ENCODE data around the gene ZNF625. TPM values are rescaled to one million over a fixed set of nuclear protein-coding genes. Genes with fewer than 3 reads are reported as not detected.
A peak's percentile ranks its signal among the peaks of the same experiment; 100 is the strongest.

The ZNF625 gene
- total RNA-seq, 1 donor from 2014 or later = 8.1 TPM

- DNase-seq = peak; percentile 83
- Mint-ChIP-seq H3K4me3 (peak within 1 kb of the TSS; percentile 96), H3K27ac (peak within 1 kb of the TSS; percentile 97), H3K4me1 (peaks cover 44% of the 10 kb centered on the region), H3K9me3 (no peaks in the 10 kb centered on the region), H3K27me3 (no peaks in the 10 kb centered on the region), H3K36me3 (ENCODE audit: low read depth) (peaks cover 30% of the 10 kb centered on the region)
- intact Hi-C loops (cut with micrococcal nuclease) = loop anchor here (1.0 to 2.0 kb wide), 5 partner anchors 22 to 424 kb away; partner anchors contain the start of genes ZNF20 and ZNF799
- CTCF ChIA-PET = interaction anchor here (0.6 to 1.9 kb wide), 3 partner anchors 103 to 365 kb away, joined by 3 to 7 read pairs (median 3); partner anchors contain the start of gene ZNF491
- TF ChIP-seq CTCF (IDR thresholded peaks at IDR 0.05) = no peak
- POLR2A ChIA-PET = interaction anchor here (0.5 to 2.6 kb wide), 14 partner anchors 10 to 396 kb away, joined by 3 to 21 read pairs (median 4); partner anchors contain the start of genes ZNF20, ZNF439, ZNF44 and ZNF441
- peak; percentile 99 for ATAC-seq (ENCODE audit: low read depth)
Observed at GRCh38 chr19:12162882-12163806, 6.6 kb upstream of the ZNF625 start, which contains the start of gene ZNF136. TSS of gene ZNF136 (plus strand) at chr19:12163096. CDS start at chr19:12163204, 108 bp downstream.

GRCh38 chr19:12162513-12162881 lies 6.0 kb upstream of the ZNF625 start:
- Mint-ChIP-seq H3K27me3 (no peaks in the 10 kb centered on the region), H3K36me3 (ENCODE audit: low read depth) (peaks cover 27% of the 10 kb centered on the region), H3K4me3 (peak overlapping the region; percentile 96), H3K4me1 (peaks cover 41% of the 10 kb centered on the region), H3K27ac (peak overlapping the region; percentile 97), H3K9me3 (no peaks in the 10 kb centered on the region)
- intact Hi-C loops (cut with micrococcal nuclease) = loop anchor here (2.0 kb wide), 3 partner anchors 22 to 168 kb away; partner anchors contain the start of gene ZNF20
- POLR2A ChIA-PET = interaction anchor here (0.7 to 2.6 kb wide), 11 partner anchors 9 to 395 kb away, joined by 3 to 21 read pairs (median 6); partner anchors contain the start of genes ZNF20, ZNF439, ZNF44 and ZNF441
- CTCF ChIA-PET = interaction anchor here (0.6 to 1.9 kb wide), 3 partner anchors 103 to 365 kb away, joined by 3 to 7 read pairs (median 3); partner anchors contain the start of gene ZNF491
- ATAC-seq (ENCODE audit: low read depth) (no peak), DNase-seq (no peak)
- no peak for TF ChIP-seq CTCF (IDR thresholded peaks at IDR 0.05)

- no peak for ATAC-seq (ENCODE audit: low read depth)
- peaks cover 14% of the 10 kb centered on the region for H3K36me3 Mint-ChIP-seq (ENCODE audit: low read depth)
- no peak overlapping the region for H3K27ac Mint-ChIP-seq
- DNase-seq = no peak
- peaks cover 34% of the 10 kb centered on the region for H3K4me1 Mint-ChIP-seq
- intact Hi-C loops (cut with micrococcal nuclease) = no loop called here
- TF ChIP-seq CTCF (IDR thresholded peaks at IDR 0.05) = no peak
- H3K27me3 Mint-ChIP-seq = no peaks in the 10 kb centered on the region
- ChIA-PET CTCF (interaction anchor here (1.1 kb wide), 1 partner anchor 20 kb away, joined by 3 read pairs; the partner anchor contains the start of gene ZNF20), POLR2A (interaction anchor here (0.7 kb wide), 1 partner anchor 67 kb away, joined by 3 read pairs; no protein-coding TSS in a partner anchor)
- no peak overlapping the region for H3K4me3 Mint-ChIP-seq
- H3K9me3 Mint-ChIP-seq = no peaks in the 10 kb centered on the region
Observed at GRCh38 chr19:12159773-12160414, 3.4 kb upstream of the ZNF625 start.

DNA sequence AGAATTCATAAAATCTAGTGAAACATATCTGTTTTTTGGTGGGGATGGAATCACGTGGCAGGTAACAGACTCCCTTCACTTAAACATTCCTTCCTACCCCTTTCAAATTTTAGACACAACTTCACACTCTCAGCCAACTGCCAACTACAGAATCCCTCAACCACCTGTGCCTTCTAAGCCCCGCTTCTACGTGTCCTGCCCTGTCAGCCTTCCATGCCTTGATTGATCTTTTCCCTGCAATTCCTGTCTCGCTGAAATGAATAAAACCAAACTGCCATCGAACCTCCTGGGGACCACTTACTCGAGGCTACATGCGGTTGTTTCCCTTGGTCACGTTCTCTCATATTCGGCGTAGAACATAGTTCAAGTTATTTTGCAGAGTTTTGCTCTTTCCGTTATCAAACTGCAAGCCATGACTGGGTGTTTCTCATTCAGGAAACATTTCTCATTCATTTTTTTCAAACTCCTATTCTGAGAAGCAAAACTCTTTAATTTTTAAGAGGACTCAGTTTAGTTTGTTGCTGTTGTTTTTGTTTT lies 1.1 kb downstream of the ZNF625 start:
- no peak for DNase-seq
- Mint-ChIP-seq H3K27me3 (no peaks in the 10 kb centered on the region), H3K4me3 (peak overlapping the region; percentile 92), H3K27ac (peak overlapping the region; percentile 53), H3K36me3 (ENCODE audit: low read depth) (peaks cover 7% of the 10 kb centered on the region), H3K4me1 (peaks cover 12% of the 10 kb centered on the region), H3K9me3 (no peaks in the 10 kb centered on the region)
- POLR2A ChIA-PET = interaction anchor here (0.5 to 1.6 kb wide), 3 partner anchors 170 to 210 kb away, joined by 3 to 8 read pairs (median 5); partner anchors contain the start of genes ZNF442 and ZNF763
- CTCF ChIA-PET = no interaction called here
- intact Hi-C loops (cut with micrococcal nuclease) = no loop called here
- TF ChIP-seq CTCF (IDR thresholded peaks at IDR 0.05) = no peak
- ATAC-seq (ENCODE audit: low read depth) = no peak
